Activated CD8-positive, alpha-beta memory T cell treated with anti-CD3 and anti-CD28 coated beads, Interleukin-2, amount 10 ng/mL, durations not matched to agents 7 days and 5 days (primary cell): Measurements from ENCODE around the gene SLC2A11. TPM values are rescaled to one million over a fixed set of nuclear protein-coding genes. Genes with fewer than 3 reads are reported as not detected.
A peak's percentile ranks its signal among the peaks of the same experiment; 100 is the strongest.
"Not testable (repeated sequence)": the region's sequence is repeated elsewhere in the genome, so short reads cannot be mapped to it uniquely, and the experiment has no call there.

Experiments used
- ATAC-seq: fragments of 150-1000 bp; cut with Tn5 transposase; one replicate; pipeline ENCODE4 v1.10.0; 2021; ENCODE audit warnings: moderate library complexity
- CTCF ChIA-PET: fragments of 350-600 bp; sonication (Branson Sonifier 250); formaldehyde crosslinking; loops from one replicate; lab custom pipeline; 2021; ENCODE audit warnings: antibody characterized with exemption; lab: Charles Lee
- DNase-seq: peaks from one replicate; pipeline ENCODE4 v3.0.0-alpha.2; 2020
- H3K27ac Mint-ChIP-seq: one replicate; pipeline ENCODE4 v1.8.0; 2021; ENCODE audit warnings: mild to moderate bottlenecking, mixed read lengths
- H3K27me3 Mint-ChIP-seq: one replicate; pipeline ENCODE4 v1.8.0; 2021; ENCODE audit warnings: mixed read lengths
- H3K36me3 Mint-ChIP-seq: one replicate; pipeline ENCODE4 v1.8.0; 2021; ENCODE audit warnings: mild to moderate bottlenecking, mixed read lengths
- H3K4me1 Mint-ChIP-seq: one replicate; pipeline ENCODE4 v1.8.0; 2021; ENCODE audit warnings: mixed read lengths
- H3K4me3 Mint-ChIP-seq: one replicate; pipeline ENCODE4 v1.8.0; 2021; ENCODE audit warnings: mild to moderate bottlenecking, moderate library complexity, mixed read lengths
- H3K9me3 Mint-ChIP-seq: one replicate; pipeline ENCODE4 v1.8.0; 2022; ENCODE audit warnings: low read depth, mixed read lengths
- total RNA-seq, 2 experiments: library from RNA; stranded (reverse); gene quantifications; one replicate each; pipeline ENCODE4 v1.2.3, GENCODE V29; 2021

The SLC2A11 gene
- total RNA-seq, 2 experiments from 2014 or later: 8.1 to 10.7 TPM

- H3K9me3 Mint-ChIP-seq: no peaks in the 10 kb centered on the region
- peak overlapping the region; percentile 93 for H3K27ac Mint-ChIP-seq
- H3K27me3 Mint-ChIP-seq: no peaks in the 10 kb centered on the region
- H3K36me3 Mint-ChIP-seq: peaks cover 11% of the 10 kb centered on the region
- H3K4me3 Mint-ChIP-seq: peak overlapping the region; percentile 86
- DNase-seq (peak; percentile 100), ATAC-seq (peak; percentile 100)
- peaks cover 28% of the 10 kb centered on the region for H3K4me1 Mint-ChIP-seq
- CTCF ChIA-PET: interaction anchor here (0.9 to 6.5 kb wide), 5 partner anchors 10 to 55 kb away, joined by 3 to 37 read pairs (median 3); partner anchors contain the start of gene MIF
Measured at GRCh38 chr22:23913661-23914353, 56.1 kb downstream of the SLC2A11 start.

GRCh38 chr22:23915290-23915689 lies 57.6 kb downstream of the SLC2A11 start:
- CTCF ChIA-PET: interaction anchor here (0.9 kb wide), 1 partner anchor 21 kb away, joined by 3 read pairs; the partner anchor contains the start of gene MIF
- H3K9me3 Mint-ChIP-seq: no peaks in the 10 kb centered on the region
- peaks cover 28% of the 10 kb centered on the region for H3K4me1 Mint-ChIP-seq
- peak overlapping the region; percentile 14 for H3K27ac Mint-ChIP-seq
- peaks cover 17% of the 10 kb centered on the region for H3K36me3 Mint-ChIP-seq
- DNase-seq (no peak), ATAC-seq (no peak)
- no peak overlapping the region for H3K4me3 Mint-ChIP-seq
- H3K27me3 Mint-ChIP-seq: no peaks in the 10 kb centered on the region

GRCh38 chr22:23920267-23920611 lies 62.6 kb downstream of the SLC2A11 start:
- Mint-ChIP-seq H3K27ac (peak overlapping the region; percentile 40), H3K36me3 (peaks cover 49% of the 10 kb centered on the region), H3K4me1 (peaks cover 24% of the 10 kb centered on the region)
- H3K9me3 Mint-ChIP-seq, H3K27me3 Mint-ChIP-seq, ATAC-seq, CTCF ChIA-PET, DNase-seq, H3K4me3 Mint-ChIP-seq: not testable (repeated sequence)

GRCh38 chr22:23921586-23922201 lies 64.0 kb downstream of the SLC2A11 start:
- DNase-seq, H3K4me3 Mint-ChIP-seq, H3K27me3 Mint-ChIP-seq, H3K9me3 Mint-ChIP-seq, ATAC-seq: not testable (repeated sequence)
- Mint-ChIP-seq H3K36me3 (peaks cover 62% of the 10 kb centered on the region), H3K27ac (peak overlapping the region; percentile 82), H3K4me1 (peaks cover 21% of the 10 kb centered on the region)
- CTCF ChIA-PET: interaction anchor here (0.7 kb wide), 1 partner anchor 310 kb away, joined by 3 read pairs; no protein-coding TSS in a partner anchor

- peak overlapping the region; percentile 82 for H3K27ac Mint-ChIP-seq
- H3K36me3 Mint-ChIP-seq: peaks cover 71% of the 10 kb centered on the region
Measured at GRCh38 chr22:23922921-23923320, 65.2 kb downstream of the SLC2A11 start.

GRCh38 chr22:23925020-23925606 lies 67.4 kb downstream of the SLC2A11 start:
- Mint-ChIP-seq H3K36me3 (peaks cover 80% of the 10 kb centered on the region), H3K4me1 (peaks cover 21% of the 10 kb centered on the region), H3K27ac (no peak overlapping the region), H3K9me3 (peaks cover 10% of the 10 kb centered on the region), H3K4me3 (no peak overlapping the region), H3K27me3 (no peaks in the 10 kb centered on the region)
- ATAC-seq (no peak), DNase-seq (no peak)
- CTCF ChIA-PET: interaction anchor here (0.7 kb wide), 1 partner anchor 468 kb away, joined by 3 read pairs; no protein-coding TSS in a partner anchor

More at GRCh38 chr22:23922921-23923320, 65.2 kb downstream of the SLC2A11 start:
- Mint-ChIP-seq H3K9me3 (peaks cover 10% of the 10 kb centered on the region), H3K4me1 (peaks cover 21% of the 10 kb centered on the region), H3K27me3 (no peaks in the 10 kb centered on the region), H3K4me3 (no peak overlapping the region)
- peak; percentile 55 for DNase-seq
- CTCF ChIA-PET: interaction anchor here (0.7 kb wide), 1 partner anchor 29 kb away, joined by 4 read pairs; the partner anchor contains the start of gene MIF
- peak; percentile 77 for ATAC-seq

GRCh38 chr22:23926561-23926960 lies 68.9 kb downstream of the SLC2A11 start:
- DNase-seq (no peak), ATAC-seq (no peak)
- no peak overlapping the region for H3K27ac Mint-ChIP-seq
- CTCF ChIA-PET: interaction anchor here (1.0 kb wide), 1 partner anchor 64 kb away, joined by 4 read pairs; no protein-coding TSS in a partner anchor
- peaks cover 21% of the 10 kb centered on the region for H3K4me1 Mint-ChIP-seq
- H3K27me3 Mint-ChIP-seq: no peaks in the 10 kb centered on the region
- peaks cover 15% of the 10 kb centered on the region for H3K9me3 Mint-ChIP-seq
- H3K36me3 Mint-ChIP-seq: peaks cover 78% of the 10 kb centered on the region
- no peak overlapping the region for H3K4me3 Mint-ChIP-seq

Other genes starting within 250 kb of the SLC2A11 start
- under 1 TPM in 1 of 2 experiments, not detected in 1; 0.23 TPM for gene DRICH1, start 225.6 kb upstream of the SLC2A11 start, total RNA-seq
- gene RGL4, start 166.9 kb upstream of the SLC2A11 start, total RNA-seq: 10 to 100 TPM; 15.5 to 30.8 TPM
- 1 to 10 TPM; 2.9 to 3.0 TPM for gene ZNF70, start 106.8 kb upstream of the SLC2A11 start, total RNA-seq
- gene VPREB3, start 103.5 kb upstream of the SLC2A11 start, total RNA-seq: under 1 TPM in 1 of 2 experiments, not detected in 1; 0.70 TPM
- gene C22orf15, start 94.9 kb upstream of the SLC2A11 start, total RNA-seq: 1 to 10 TPM in 1 of 2 experiments, under 1 TPM in 1; 0.77 to 2.8 TPM
- 100 to 1,000 TPM; 155 to 159 TPM for gene CHCHD10, start 89.9 kb upstream of the SLC2A11 start, total RNA-seq
- gene MMP11, start 85.0 kb upstream of the SLC2A11 start, total RNA-seq: 1 to 10 TPM in 1 of 2 experiments, under 1 TPM in 1; 0.91 to 1.0 TPM
- 100 to 1,000 TPM; 117 to 137 TPM for gene SMARCB1, start 70.9 kb upstream of the SLC2A11 start, total RNA-seq
- gene DERL3, start 18.9 kb upstream of the SLC2A11 start, total RNA-seq: 10 to 100 TPM; 14.6 to 18.1 TPM
- gene MIF, start 36.5 kb downstream of the SLC2A11 start, total RNA-seq: 100 to 1,000 TPM; 730 to 765 TPM
- gene GSTT2B, start 103.3 kb downstream of the SLC2A11 start, total RNA-seq: not detected
- not detected for gene DDTL, start 109.0 kb downstream of the SLC2A11 start, total RNA-seq
- 100 to 1,000 TPM; 121 to 128 TPM for gene DDT, start 116.6 kb downstream of the SLC2A11 start, total RNA-seq
- not detected for gene GSTT2, start 122.3 kb downstream of the SLC2A11 start, total RNA-seq
- gene GSTT4, start 147.6 kb downstream of the SLC2A11 start, total RNA-seq: not detected
- 100 to 1,000 TPM in 1 of 2 experiments, 10 to 100 TPM in 1; 92.4 to 143 TPM for gene CABIN1, start 153.4 kb downstream of the SLC2A11 start, total RNA-seq